Thoracic aorta (tissue), 2 donors: ENCODE measurements around the gene CD3G. TPM values are rescaled to one million over a fixed set of nuclear protein-coding genes. Genes with fewer than 3 reads are reported as not detected.

Source experiments
- ATAC-seq: fragments of 150-250 bp; one replicate; pipeline ENCODE4 v1.8.0; 2017; ENCODE audit warnings: low read depth; ENCODE audit not compliant: insufficient number of reproducible peaks, low FRiP score
- DNase-seq: peaks from one replicate; pipeline ENCODE4 v3.0.0-alpha.2; 2020; ENCODE audit warnings: low spot score
- H3K27ac ChIP-seq, 2 donors: fragments of 200-600 bp; sonication (generic); 1 replicate in 1 of 2; 2 replicates in 1 of 2; pipeline ENCODE4 v1.5.1; 2016; ENCODE audit warnings: mild to moderate bottlenecking in 2 of 2, moderate library complexity in 2 of 2
- H3K27me3 ChIP-seq: fragments of 200-600 bp; sonication (generic); replicated peaks from 2 replicates; pipeline ENCODE4 v1.6.0; 2016; ENCODE audit warnings: mild to moderate bottlenecking; ENCODE audit not compliant: insufficient read depth
- H3K36me3 ChIP-seq: fragments of 200-600 bp; sonication (generic); one replicate; pipeline ENCODE4 v1.5.1; 2016
- H3K4me1 ChIP-seq, 2 donors: fragments of 200-600 bp; sonication (generic); 1 replicate in 1 of 2; 2 replicates in 1 of 2; pipeline versions ENCODE4 v1.5.1 to v1.6.0; 2016; ENCODE audit warnings: low read depth in 2 of 2, mild to moderate bottlenecking in 1 of 2; ENCODE audit not compliant: control insufficient read depth in 1 of 2
- H3K4me3 ChIP-seq: fragments of 200-600 bp; sonication (generic); 2 replicates; pipeline ENCODE4 v1.5.1; 2016; ENCODE audit warnings: mild to moderate bottlenecking
- H3K9me3 ChIP-seq: fragments of 200-600 bp; sonication (generic); 2 replicates; pipeline ENCODE4 v1.5.1; 2016
- total RNA-seq, 2 donors: library from RNA; depleted of rRNA; stranded (reverse); fragments of >200 nt; gene quantifications; one replicate each; pipeline versions ENCODE4 v1.1.0 to v1.2.3, GENCODE V29; 2016
- TF ChIP-seq, protein P1 (sequence below): fragments of 200-600 bp; sonication (generic); IDR thresholded peaks from one replicate; pipeline ENCODE4 v1.5.1; 2019; ENCODE audit warnings: antibody characterized with exemption

The CD3G gene
- total RNA-seq, 2 donors from 2014 or later: 0.27 to 1.1 TPM

DNA sequence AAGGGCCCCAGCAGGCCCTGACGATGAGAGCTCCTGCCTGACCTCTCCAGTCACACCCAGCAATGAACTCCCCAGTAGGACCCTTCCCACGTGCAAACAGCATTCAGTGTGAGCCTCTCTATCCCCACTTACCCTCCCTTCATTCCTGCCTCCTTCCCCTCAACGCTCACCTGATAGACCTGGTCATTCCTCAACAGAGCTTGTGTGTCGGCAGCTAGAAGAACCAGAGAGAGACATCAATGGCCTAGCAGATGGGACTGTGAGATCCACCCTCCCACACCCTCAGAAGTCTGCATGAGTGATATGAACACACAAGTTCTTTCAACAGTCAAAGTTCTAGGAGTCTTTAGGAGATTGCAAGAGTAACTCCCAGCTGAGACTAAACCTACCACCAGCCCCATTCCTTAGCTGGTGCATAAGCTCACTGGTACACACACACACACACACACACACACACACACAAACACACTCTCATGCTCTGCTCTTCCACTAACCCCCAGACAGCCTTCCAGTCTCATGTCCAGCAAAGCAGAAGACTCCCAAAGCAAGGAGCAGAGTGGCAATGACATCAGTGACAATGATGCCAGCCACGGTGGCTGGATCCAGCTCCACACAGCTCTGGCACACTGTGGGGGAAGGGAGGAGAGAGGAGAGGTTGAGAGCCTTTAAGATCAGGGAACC is 4.7 kb upstream of the CD3G start:
- TF ChIP-seq, protein P1, sequence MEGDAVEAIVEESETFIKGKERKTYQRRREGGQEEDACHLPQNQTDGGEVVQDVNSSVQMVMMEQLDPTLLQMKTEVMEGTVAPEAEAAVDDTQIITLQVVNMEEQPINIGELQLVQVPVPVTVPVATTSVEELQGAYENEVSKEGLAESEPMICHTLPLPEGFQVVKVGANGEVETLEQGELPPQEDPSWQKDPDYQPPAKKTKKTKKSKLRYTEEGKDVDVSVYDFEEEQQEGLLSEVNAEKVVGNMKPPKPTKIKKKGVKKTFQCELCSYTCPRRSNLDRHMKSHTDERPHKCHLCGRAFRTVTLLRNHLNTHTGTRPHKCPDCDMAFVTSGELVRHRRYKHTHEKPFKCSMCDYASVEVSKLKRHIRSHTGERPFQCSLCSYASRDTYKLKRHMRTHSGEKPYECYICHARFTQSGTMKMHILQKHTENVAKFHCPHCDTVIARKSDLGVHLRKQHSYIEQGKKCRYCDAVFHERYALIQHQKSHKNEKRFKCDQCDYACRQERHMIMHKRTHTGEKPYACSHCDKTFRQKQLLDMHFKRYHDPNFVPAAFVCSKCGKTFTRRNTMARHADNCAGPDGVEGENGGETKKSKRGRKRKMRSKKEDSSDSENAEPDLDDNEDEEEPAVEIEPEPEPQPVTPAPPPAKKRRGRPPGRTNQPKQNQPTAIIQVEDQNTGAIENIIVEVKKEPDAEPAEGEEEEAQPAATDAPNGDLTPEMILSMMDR: no peak
- DNase-seq (no peak), ATAC-seq (no peak)
- Histone ChIP-seq H3K36me3 (no peaks in the 10 kb centered on the region), H3K27me3 (no peaks in the 10 kb centered on the region), H3K4me3 (no peak overlapping the region), H3K4me1 (no peaks in the 10 kb centered on the region), H3K9me3 (no peaks in the 10 kb centered on the region), H3K27ac (no peak overlapping the region)

DNA sequence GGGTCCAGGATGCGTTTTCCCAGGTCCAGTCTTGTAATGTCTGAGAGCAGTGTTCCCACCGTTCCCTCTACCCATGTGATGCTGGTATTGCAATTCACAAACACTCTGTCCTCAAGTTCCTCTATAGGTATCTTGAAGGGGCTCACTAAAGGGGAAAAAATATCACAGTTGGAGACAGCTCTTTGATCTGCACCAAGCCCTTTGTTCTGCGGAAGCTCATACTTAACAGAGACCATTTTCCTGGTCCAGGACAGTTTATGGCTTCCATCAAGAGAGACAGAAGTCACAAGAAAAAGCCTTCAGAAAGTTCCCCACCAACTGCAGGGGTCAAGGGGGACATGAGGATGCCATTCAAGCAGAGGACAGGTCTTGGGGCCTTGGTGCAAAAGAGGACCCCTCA is 3.7 kb upstream of the CD3G start:
- H3K27ac ChIP-seq: no peak overlapping the region
- TF ChIP-seq, protein P1: no peak
- no peaks in the 10 kb centered on the region for H3K36me3 ChIP-seq
- DNase-seq (no peak), ATAC-seq (no peak)
- H3K4me3 ChIP-seq: no peak overlapping the region
- no peaks in the 10 kb centered on the region for H3K9me3 ChIP-seq
- H3K4me1 ChIP-seq: no peaks in the 10 kb centered on the region
- H3K27me3 ChIP-seq: no peaks in the 10 kb centered on the region

DNA sequence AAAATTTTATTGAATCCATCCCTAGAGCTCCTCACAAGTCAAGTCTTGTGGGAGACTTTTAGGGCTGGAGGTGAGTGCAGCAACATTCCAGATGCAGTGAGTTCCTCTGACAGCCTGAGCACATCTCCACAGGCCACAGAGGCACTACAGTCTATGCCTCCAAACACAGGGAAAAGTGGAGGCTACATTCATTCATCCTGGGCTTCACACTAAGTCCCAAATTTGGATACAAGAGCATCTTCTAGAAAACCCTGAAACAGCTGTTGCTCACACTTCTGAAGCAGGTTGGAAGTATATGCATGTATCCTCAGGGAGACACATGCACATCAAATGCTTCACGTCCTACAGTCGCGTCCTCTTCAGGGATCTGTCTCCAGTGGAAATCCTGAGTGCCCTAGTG is 2.9 kb upstream of the CD3G start:
- no peak overlapping the region for H3K4me3 ChIP-seq
- H3K27ac ChIP-seq: no peak overlapping the region
- no peaks in the 10 kb centered on the region for H3K36me3 ChIP-seq
- H3K4me1 ChIP-seq: no peaks in the 10 kb centered on the region
- H3K9me3 ChIP-seq: no peaks in the 10 kb centered on the region
- DNase-seq (no peak), ATAC-seq (no peak)
- H3K27me3 ChIP-seq: no peaks in the 10 kb centered on the region
- TF ChIP-seq, protein P1: no peak

DNA sequence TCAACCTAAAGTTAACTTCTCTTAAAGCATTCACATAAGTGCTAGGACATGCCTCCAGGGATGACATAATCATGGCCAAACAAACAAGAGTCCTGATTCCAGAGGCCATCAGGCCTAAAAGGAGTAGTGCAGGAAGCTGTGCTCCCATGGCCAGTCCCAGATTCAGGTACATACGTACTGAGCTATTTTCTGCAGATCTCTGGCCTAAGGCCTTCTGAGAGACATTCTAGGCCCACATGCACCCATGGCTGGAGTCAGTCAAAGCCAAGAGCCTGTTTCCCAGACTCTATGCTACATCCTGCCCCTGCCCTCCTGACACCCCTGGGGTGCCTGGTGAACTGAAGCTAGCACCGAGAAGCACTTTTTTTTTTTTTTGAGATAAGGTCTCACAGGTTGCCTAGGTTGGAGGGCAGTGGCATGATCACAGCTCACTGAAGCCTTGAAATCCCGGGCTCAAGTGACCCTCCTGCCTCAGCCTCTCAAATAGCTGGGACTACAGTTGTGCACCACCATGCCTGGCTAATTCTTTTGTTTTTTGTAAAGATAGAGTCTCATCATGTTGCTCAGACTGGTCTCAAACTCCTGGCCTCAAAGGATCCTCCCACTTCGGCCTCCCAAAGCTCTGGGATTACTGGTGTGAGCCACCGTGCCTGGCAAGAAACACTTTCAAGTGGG is 2.2 kb upstream of the CD3G start:
- Histone ChIP-seq H3K4me3 (peak overlapping the region; percentile 27), H3K27ac (no peak overlapping the region), H3K36me3 (no peaks in the 10 kb centered on the region), H3K9me3 (no peaks in the 10 kb centered on the region), H3K4me1 (no peaks in the 10 kb centered on the region), H3K27me3 (no peaks in the 10 kb centered on the region)
- TF ChIP-seq, protein P1: no peak
- ATAC-seq (no peak), DNase-seq (no peak)

DNA sequence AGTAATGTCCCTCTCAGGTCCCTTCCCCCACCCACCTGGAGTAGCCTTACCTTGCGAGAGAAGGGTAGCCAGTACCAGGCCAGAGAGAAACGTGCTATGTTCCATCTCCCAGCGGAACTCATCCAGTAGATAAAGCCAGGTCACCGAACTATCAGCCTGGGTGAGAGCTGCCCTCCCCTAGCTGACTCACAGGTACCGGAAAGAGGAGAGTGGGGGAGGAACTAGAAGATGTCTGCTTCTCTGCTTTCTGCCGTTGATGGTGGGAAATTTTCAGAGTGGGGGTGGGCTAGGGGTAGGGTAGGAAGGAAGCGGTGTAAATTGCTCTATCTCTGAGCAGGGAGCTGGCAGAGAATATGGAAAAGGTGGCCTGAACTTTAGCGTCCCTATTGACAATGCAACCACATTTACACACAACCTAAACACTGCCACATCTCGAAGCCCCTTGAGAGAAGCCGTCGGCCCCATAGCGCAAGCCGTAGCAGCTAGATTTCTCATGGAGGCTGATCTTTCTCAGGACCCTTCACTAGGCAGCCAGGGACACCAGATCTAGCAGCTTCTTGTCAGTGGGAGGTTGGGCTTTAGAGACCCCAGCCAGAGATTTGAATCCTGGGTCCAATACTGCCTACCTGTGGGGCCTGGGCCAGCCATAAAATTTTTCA is 1.5 kb upstream of the CD3G start, which contains the start of gene CD3D:
TSS of gene CD3D (minus strand) at position 203 of the 659 bp plus-strand sequence. CDS start at position 105, 98 bp downstream.
- no peaks in the 10 kb centered on the region for H3K36me3 ChIP-seq
- no peaks in the 10 kb centered on the region for H3K9me3 ChIP-seq
- no peaks in the 10 kb centered on the region for H3K27me3 ChIP-seq
- peak within 1 kb of the TSS; percentile 27 for H3K4me3 ChIP-seq
- no peak for DNase-seq
- TF ChIP-seq, protein P1: no peak
- H3K27ac ChIP-seq: no peak within 1 kb of the TSS
- no peak for ATAC-seq
- no peaks in the 10 kb centered on the region for H3K4me1 ChIP-seq
